ENCODE data around the gene PPP2R2C.

DNA sequence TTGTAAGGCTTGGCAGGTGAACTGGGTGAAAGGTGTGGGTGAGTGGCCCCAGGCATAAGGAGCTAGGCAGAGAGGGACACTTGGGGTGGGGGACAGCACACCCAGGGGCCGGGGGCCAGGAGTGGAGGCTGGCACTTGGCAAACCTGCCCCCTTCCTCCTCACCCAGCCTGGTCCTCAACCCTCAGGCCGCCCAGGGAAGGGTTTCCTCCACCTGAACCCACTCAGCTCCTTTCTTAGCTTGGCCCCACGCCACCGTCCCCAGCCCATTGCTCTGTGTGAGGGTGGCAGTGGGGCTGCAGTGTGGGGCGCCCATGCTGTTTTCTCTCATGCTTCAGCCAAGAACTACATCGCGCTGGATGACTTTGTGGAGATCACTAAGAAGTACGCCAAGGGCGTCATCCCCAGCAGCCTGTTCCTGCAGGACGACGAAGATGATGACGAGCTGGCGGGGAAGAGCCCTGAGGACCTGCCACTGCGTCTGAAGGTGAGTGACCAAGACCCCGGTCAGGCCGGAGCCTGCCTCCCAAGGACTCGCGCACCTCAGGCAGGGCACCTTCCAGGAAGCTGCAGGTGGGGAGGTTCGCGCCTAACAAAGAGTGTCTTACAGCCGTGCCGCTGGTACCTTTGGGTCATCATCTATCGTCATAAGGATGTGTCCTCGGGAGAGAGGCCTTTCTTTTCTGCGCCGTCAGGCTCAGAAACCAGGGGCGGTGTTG lies 177.6 kb downstream of the PPP2R2C start:
- TF ChIP-seq, protein P1, sequence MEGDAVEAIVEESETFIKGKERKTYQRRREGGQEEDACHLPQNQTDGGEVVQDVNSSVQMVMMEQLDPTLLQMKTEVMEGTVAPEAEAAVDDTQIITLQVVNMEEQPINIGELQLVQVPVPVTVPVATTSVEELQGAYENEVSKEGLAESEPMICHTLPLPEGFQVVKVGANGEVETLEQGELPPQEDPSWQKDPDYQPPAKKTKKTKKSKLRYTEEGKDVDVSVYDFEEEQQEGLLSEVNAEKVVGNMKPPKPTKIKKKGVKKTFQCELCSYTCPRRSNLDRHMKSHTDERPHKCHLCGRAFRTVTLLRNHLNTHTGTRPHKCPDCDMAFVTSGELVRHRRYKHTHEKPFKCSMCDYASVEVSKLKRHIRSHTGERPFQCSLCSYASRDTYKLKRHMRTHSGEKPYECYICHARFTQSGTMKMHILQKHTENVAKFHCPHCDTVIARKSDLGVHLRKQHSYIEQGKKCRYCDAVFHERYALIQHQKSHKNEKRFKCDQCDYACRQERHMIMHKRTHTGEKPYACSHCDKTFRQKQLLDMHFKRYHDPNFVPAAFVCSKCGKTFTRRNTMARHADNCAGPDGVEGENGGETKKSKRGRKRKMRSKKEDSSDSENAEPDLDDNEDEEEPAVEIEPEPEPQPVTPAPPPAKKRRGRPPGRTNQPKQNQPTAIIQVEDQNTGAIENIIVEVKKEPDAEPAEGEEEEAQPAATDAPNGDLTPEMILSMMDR (IDR thresholded peaks at IDR 0.05 in 8 of 11, conservative IDR thresholded peaks at IDR 0.05 in 3 of 11): no peak
- TF ChIP-seq POLR2A (IDR thresholded peaks at IDR 0.05) (no peak), POLR2AphosphoS5 (IDR thresholded peaks at IDR 0.05) (no peak)
